ENCODE data around the gene NDST3. TPM values are rescaled to one million over a fixed set of nuclear protein-coding genes. Genes with fewer than 3 reads are reported as not detected.

Gene NDST3
- total RNA-seq, result under 1 TPM; 0.09 to 0.26 (median 0.12) TPM
- long read RNA-seq, donor 1, partial matches to known transcripts, result 0 of 1 reads
- long read RNA-seq, donor 1, other reads (novel, unspliced or antisense), result 1 of 1 reads
- long read RNA-seq, donor 2, result 0 reads

DNA sequence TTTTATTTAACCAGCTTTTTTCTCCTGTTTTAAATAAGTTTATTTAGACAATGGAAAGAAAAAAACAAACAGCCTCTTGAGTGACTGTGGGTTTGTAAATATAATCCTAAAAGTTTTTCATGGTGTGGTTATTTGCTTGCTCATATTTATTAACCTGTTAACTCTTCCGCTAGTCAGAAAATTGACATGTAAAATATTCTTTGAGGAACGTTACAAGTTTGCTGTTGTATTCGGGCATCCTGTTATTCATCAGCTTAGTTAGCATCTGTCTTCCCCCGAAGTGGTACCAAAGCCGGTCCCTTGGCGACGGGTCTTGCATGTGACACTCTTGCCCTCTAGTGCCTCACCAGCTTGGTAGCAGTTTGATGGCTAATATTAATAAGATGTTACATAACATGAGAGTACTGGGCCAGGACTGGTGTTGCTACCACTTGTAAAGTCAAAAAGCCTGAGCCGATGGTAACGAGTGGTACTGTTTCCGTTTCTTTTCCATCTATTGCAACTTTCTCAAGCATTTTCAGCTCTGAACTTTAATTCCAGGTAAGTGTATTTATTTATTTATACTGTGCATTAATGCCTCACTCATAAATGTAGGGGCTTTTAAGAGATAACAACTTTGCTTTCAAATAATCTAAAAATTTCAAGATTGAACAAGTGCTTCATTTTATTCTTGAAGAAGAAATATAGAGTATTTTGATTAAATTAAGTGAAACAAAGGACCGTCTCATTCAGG, at the start of gene NDST3:
Gene NDST3 (plus strand): TSS at position 434 of the 733 bp plus-strand sequence. CDS start 19,425 bp downstream, outside the sequence.
- DNase-seq (peak; percentile 41 to 54 (median 51)), ATAC-seq (peak; percentile 40)
- TF ChIP-seq, protein P1, sequence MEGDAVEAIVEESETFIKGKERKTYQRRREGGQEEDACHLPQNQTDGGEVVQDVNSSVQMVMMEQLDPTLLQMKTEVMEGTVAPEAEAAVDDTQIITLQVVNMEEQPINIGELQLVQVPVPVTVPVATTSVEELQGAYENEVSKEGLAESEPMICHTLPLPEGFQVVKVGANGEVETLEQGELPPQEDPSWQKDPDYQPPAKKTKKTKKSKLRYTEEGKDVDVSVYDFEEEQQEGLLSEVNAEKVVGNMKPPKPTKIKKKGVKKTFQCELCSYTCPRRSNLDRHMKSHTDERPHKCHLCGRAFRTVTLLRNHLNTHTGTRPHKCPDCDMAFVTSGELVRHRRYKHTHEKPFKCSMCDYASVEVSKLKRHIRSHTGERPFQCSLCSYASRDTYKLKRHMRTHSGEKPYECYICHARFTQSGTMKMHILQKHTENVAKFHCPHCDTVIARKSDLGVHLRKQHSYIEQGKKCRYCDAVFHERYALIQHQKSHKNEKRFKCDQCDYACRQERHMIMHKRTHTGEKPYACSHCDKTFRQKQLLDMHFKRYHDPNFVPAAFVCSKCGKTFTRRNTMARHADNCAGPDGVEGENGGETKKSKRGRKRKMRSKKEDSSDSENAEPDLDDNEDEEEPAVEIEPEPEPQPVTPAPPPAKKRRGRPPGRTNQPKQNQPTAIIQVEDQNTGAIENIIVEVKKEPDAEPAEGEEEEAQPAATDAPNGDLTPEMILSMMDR (IDR thresholded peaks at IDR 0.05), result no peak
- Histone ChIP-seq H3K9me3 (no peaks in the 10 kb centered on the region), H3K36me3 (ENCODE audit: low read depth) (no peaks in the 10 kb centered on the region), H3K4me3 (no peak within 1 kb of the TSS), H3K4me1 (ENCODE audit: low read depth) (no peaks in the 10 kb centered on the region)
- intact Hi-C loops (cut with DNase I, micrococcal nuclease), result no loop called here

DNA sequence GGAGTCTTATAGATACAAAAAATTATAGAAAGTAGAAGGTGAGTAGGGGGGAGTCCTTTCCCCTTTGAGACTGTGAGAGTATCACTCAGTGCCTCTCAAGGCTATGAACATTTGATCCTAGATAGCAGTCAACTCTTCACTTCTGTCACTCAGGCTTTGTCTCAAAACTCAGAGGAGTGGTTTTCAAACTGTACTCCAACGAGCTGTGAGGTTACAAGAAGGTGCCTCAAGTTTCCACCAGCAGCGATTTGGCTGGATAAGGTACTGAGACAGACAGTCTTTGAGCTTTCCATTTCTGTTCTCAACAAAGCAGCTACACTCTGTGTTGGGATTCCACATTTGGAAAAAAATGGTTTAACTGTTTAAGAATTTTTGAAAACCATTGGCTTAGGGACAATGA, 48.0 kb upstream of the NDST3 start:
- no peaks in the 10 kb centered on the region for H3K4me1 ChIP-seq (ENCODE audit: low read depth)
- no peaks in the 10 kb centered on the region for H3K9me3 ChIP-seq
- H3K4me3 ChIP-seq, result no peak overlapping the region
- no peaks in the 10 kb centered on the region for H3K36me3 ChIP-seq (ENCODE audit: low read depth)
- TF ChIP-seq, protein P1 (IDR thresholded peaks at IDR 0.05), result no peak
- intact Hi-C loops (cut with DNase I, micrococcal nuclease), result no loop called here
- ATAC-seq, result no peak
- no peak for DNase-seq

DNA sequence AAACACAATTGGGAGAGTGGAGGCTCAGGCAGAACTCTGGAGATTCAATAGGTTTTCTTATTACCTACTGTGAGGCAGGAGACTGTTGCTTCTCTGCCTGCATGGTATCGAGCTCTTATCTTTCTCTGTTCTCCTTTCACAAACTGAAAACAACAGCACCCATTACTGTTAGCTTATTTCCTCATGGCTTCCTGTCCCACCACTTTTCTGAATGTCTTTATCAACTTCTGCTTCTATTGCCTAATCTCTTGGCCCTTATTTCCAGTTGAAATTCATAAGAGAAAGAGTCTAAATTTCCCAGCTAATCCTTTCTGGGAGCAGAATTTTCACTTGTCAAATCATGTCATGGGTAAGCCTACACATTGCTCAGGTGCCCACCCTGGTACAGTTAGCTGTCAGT, 46.8 kb upstream of the NDST3 start:
- Histone ChIP-seq H3K9me3 (no peaks in the 10 kb centered on the region), H3K4me1 (ENCODE audit: low read depth) (no peaks in the 10 kb centered on the region), H3K36me3 (ENCODE audit: low read depth) (no peaks in the 10 kb centered on the region), H3K4me3 (no peak overlapping the region)
- ATAC-seq, result no peak
- intact Hi-C loops (cut with DNase I, micrococcal nuclease), result no loop called here
- TF ChIP-seq, protein P1 (IDR thresholded peaks at IDR 0.05), result no peak
- DNase-seq, result no peak

DNA sequence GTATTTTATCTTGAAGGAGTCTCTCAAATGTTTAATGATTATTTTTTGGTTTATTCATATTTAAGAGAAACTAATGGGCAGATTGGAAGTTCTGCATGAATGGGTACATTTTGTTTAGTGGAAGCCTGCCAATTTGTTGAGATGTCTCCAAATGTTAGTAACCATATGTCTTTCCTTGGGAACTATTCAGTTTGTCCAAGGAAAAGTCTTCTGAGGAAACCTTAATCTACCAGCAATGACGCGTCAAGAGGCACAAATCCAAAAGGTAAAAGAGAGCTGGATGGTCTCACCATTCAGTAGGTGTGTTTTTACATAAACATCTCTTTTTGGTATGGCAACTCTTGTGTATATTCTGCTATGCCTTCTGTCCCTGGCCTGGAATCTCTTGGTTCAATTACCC, 37.4 kb upstream of the NDST3 start:
- Histone ChIP-seq H3K36me3 (ENCODE audit: low read depth) (no peaks in the 10 kb centered on the region), H3K4me3 (no peak overlapping the region), H3K9me3 (no peaks in the 10 kb centered on the region), H3K4me1 (ENCODE audit: low read depth) (no peaks in the 10 kb centered on the region)
- DNase-seq (no peak), ATAC-seq (no peak)
- TF ChIP-seq, protein P1 (IDR thresholded peaks at IDR 0.05), result no peak
- intact Hi-C loops (cut with DNase I, micrococcal nuclease), result no loop called here

DNA sequence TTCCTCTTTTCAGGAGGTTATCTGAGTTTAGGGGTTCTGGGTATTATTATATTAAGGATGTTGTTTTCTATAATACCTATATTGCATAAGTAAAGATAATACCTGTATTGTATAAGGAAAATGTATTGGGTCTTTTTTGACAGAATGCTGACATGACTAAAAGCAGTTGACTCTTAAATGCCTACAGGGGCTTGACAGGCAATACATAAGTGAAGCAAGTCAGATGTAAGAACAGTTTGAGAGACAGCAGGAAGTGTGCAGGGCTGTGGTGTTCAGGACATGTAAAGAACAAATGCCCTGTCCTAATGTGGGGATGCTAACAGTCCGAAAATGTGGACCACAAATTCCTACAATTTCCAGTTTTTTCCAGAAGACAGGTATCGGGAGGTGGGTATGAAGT, 30.2 kb upstream of the NDST3 start:
- TF ChIP-seq, protein P1 (IDR thresholded peaks at IDR 0.05), result no peak
- Histone ChIP-seq H3K36me3 (ENCODE audit: low read depth) (no peaks in the 10 kb centered on the region), H3K4me1 (ENCODE audit: low read depth) (no peaks in the 10 kb centered on the region), H3K9me3 (no peaks in the 10 kb centered on the region), H3K4me3 (no peak overlapping the region)
- DNase-seq (no peak), ATAC-seq (no peak)
- intact Hi-C loops (cut with DNase I, micrococcal nuclease), result no loop called here

Data from mucosa of descending colon (tissue), 3 donors.